HPDE6-E6E7 (cell line): Measurements from ENCODE around the gene SLC36A1.
A peak's percentile ranks its signal among the peaks of the same experiment; 100 is the strongest.
"Not testable (repeated sequence)": the region's sequence is repeated elsewhere in the genome, so short reads cannot be mapped to it uniquely, and the experiment has no call there.

ENCODE experiments used
- DNase-seq: peaks from one replicate; pipeline ENCODE4 v3.0.0; 2011; ENCODE audit warnings: missing footprints; ENCODE audit errors: extremely low spot score

SLC36A1 gene

GRCh38 chr5:151447174-151448037 is at the start of gene SLC36A1:
SLC36A1 (plus strand) TSS chr5:151447603; CDS start chr5:151458793, 11,190 bp downstream.
- peak; percentile 89 for DNase-seq

DNA sequence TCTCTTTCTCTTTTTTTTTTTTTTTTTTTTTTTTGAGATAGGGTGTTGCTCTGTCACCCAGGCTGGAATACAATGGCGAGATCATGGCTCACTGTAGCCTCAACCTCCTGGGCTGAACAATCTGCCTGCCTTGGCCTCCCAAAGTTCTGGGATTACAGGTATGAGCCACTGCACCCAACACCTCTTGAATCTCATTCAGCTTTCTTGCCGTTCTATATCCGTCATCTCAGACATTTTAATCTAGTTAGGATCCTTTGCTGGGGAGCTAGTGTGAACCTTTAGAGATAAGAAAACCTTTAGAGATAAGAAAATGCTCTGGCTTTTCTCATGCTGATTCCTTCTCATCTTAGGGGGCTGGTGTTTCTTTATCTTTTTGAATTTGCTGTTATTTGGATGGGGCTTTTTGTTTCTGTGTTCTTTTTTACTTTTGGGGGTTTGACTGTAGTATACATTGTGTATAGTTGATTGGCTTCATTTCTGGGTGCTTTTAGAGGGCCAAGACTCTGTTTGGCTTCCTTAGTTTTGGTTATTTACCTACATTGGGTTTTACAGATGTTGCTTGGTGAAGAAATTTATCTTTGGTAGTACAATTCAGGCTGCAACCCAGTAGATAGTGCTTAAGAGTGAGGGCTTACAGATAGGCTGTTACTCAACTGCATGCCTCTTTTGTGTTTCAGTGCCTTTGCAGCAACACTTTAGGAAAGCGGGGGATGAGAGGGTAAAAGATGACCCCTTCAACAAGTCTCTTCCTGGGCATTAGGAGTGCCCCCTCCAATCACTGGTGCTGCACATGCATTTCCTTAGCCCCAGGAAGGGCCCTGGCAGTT is 41.9 kb upstream of the SLC36A1 start:
- DNase-seq = no peak

DNA sequence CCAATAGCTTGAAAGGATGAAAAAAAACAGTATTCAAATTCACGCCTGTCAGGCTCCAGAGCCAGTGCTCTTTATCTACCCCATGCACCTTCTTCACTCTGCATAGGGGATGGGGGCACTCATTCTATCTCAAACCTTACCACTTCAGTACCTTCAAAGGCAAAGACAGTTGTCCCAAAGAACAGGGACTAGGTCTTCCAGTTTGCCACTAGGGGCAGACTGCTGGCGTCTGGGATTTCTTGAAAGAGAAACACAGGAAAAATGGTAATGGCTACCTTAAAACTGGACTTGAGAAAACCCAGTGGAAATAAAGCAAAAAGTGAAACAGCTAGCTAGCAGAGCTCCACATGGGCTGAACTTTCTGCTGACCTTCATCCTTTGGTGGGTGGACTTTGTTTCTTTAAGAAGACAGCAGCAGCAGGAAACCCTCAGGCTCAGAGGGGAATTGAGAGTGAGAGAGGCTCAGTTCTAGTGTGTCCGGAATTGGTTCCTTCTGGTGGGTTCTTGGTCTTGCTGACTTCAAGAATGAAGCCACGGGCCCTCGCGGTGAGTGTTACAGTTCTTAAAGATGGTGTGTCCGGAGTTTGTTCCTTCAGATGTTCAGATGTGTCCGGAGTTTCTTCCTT is 41.0 kb upstream of the SLC36A1 start:
- peak; percentile 16 for DNase-seq

- DNase-seq = no peak
These were observed 38.7 kb upstream of the SLC36A1 start for GRCh38 chr5:151408591-151409230.

DNA sequence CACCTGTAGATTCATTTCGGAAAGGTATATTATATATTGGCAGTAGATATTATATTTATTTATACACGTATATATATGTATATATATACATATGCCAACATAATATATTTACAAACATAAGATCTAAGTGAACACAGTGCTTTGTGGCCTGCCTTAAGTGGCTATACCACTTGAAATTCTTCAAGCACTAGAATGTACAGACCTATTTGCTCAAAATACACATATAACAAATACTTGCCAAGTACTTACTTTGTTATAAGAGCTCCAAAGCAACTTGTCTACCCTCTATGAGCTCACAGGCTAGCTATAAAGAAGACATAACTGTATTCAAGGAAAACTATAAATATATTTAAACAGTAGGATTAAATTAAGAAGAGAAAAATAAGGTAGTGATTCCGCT is 33.6 kb upstream of the SLC36A1 start:
- DNase-seq = no peak

DNA sequence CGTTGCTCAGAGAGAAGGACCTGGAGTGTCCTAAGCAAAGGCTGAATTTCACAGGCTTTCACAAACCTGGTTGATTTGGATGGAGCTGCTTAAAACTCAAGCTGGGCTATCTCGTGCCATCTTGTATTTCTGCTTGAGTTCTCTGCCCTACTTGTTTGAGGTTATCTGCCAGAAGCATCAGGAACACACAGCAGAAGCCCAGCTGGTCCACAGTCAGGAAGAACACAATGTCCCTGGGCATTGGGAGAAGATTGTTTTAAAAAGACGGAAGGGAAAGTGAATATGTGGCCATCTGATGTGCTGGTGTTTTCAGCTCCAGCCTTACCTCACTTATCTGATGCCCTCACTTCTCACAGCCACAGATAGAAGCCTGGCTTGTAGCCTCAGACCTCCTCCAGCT is 32.9 kb upstream of the SLC36A1 start:
- DNase-seq = no peak

DNA sequence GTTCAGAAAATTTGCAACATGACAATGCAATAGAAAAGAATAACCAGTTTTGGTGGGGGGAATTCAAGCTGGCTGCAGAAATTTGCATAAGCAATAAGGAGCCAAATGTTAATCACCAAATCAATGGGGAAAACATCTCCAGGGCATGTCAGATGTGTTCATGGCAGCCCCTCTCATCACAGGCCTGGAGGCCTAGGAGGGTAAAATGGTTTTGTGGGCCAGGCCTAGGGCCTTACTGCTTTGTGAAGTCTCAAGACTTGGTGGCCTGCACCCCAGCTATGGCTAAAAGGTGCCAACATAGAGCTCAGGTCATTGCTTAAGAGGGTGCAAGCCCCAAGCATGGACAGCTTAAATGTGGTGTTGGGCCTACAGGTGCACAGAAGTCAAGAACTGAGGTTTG is 29.7 kb upstream of the SLC36A1 start:
- no peak for DNase-seq

DNA sequence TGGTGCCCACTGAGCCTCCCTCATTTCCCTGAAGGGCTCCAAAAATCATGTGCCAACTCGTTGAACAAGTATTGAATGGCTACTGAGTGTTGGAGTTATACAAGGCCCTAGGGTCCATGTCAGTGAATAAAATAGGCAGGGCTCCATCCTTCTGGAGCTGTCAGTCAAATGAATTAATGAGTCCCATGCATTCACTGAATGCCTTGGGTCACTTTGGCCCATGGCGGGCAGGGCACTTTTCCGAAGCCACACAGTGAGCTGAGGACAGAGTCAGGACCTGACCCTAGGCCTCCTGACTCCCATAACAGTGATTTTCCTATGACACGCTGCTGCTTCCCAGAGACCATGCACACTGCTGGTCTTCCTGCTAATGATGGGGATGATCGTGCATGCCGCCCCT is 27.3 kb upstream of the SLC36A1 start:
- DNase-seq = no peak

- DNase-seq = no peak
These were observed 22.4 kb upstream of the SLC36A1 start for GRCh38 chr5:151424892-151425523.

- DNase-seq = not testable (repeated sequence)
These were observed 21.1 kb upstream of the SLC36A1 start for GRCh38 chr5:151426347-151426746.

DNA sequence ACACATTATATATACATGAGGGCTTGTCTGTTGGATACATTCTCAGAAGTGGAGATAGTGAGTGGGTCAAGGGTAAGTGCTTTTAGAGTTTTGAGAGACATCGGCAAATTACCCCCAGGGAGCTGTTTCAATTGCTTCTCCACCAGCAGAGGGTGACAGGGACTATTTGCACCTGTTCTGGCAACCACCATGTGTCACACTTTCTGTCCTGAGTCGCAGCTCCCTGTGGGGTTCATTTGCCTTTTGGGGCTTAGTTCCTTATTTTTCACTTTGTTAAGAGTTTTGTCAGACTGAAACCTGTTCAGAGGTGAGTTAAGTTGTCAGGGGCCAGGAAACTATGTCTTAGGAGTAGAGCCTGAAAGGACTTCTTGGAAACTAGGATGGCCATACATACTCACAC is 20.1 kb upstream of the SLC36A1 start:
- DNase-seq = no peak

- DNase-seq = no peak
These were observed 16.7 kb upstream of the SLC36A1 start for GRCh38 chr5:151430731-151431130.

DNA sequence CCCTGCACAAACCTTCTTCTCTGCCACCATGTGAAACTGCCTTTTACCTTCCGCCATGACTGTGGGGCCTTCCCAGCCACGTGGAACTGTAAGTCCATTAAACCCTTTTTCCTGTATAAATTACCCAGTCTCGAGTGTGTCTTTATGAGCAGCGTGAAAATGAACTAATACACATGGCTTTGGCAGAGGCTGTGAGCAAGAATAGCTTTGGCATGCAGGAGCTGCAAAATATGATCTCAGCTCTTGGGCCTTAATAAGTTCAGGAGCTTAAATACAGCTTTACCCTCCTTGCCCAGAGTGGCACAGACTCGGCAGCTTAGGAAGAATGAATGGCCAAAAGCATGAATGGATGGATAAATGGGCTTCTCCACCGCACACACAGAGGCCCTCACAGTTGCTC is 15.7 kb upstream of the SLC36A1 start:
- DNase-seq = no peak

- no peak for DNase-seq
These were observed 15.2 kb upstream of the SLC36A1 start for GRCh38 chr5:151432210-151432609.

DNA sequence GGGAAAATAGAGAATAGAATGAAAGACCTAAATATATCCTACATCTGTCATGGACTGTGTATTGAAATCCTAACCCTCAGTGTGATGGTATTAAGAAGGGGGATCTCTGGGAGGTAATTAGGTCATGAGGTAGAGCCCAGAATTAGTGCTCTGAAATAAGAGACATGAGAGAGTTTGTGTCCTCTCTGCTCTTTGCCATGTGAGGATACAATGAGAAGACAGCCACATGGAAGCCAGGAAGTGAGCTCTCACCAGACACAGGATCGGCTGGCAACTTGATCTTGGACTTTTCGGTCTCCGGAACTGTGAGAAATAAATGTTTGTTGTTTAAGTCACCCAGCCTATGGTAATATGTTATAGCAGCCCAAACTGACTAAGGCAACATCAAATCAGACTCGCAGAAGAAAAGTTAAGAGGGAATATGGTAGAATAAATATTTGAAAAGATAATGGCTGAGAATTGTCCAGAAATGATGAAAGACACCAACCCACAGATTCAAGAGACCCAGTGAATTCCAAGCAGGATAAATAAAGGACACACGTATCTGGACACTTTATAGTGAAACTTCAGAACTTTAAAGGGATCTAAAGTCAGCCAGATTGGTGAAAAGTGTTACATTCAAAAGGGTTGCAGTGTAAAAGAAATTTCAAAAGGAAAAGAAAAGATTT is 12.7 kb upstream of the SLC36A1 start:
- no peak for DNase-seq

DNA sequence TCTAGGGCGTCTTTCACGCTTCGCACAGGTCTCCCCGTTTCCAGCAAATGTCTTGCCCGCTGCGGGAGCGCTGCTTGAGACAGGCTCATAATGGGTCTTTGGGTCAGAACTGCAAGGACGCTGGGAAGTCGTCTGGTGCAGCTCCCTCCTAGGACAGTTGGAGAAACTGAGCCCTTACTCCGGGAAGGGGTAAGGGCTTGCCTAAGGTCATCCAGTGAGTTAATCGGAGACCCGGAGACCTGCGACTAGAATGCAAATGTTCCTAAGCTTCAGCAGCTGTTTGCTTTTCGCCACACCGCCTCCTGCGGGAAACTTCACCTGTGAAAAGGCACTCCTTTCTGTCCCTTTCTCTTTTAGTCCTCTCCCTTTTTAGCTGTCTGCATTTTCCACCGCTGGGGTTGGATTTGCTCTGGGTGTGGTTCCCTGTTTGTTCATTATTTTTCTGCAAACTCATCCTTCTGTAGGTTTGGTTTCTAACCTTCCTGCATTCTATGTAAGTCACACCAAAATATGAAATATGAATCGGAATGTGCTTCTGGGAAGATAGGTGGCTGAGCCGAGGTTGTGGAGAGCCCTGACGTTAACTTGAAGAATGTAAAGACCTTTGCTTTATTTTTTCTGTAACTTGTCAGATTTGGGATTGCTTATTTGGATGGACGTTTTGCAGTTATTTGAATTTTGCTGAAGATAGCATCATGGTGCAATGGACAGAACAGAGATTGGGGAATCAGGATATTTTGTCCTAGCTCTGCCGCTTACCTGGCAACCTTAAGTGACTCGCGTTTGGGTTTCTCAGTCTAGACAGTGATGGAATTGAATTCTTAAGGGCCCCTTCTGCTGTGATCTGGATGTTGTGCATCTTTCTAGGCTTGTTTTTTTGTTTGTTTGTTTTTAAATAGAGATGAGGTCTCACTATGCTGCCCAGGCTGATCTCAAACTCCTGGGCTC is 909 bp downstream of the SLC36A1 start:
- peak; percentile 44 for DNase-seq

DNA sequence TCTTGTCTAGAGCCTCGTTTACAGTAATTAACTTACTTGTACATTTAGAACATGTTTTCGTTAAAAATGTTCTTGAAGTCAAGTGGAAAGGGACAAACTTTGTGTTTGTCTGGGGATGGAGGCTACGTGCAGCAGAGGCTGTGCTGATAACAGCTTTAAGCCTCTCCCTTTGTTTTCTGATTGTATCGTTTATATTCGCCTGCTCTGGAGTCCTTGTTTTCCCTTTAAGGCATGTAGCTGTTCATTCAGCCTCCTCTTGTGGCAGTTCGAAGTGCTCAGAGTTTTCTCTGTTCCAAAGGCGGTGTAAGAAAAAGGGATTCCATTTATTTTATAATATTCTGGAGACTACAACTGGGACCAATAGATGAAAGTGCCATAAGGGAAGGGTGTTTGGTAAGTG is 1.9 kb downstream of the SLC36A1 start:
- no peak for DNase-seq

DNA sequence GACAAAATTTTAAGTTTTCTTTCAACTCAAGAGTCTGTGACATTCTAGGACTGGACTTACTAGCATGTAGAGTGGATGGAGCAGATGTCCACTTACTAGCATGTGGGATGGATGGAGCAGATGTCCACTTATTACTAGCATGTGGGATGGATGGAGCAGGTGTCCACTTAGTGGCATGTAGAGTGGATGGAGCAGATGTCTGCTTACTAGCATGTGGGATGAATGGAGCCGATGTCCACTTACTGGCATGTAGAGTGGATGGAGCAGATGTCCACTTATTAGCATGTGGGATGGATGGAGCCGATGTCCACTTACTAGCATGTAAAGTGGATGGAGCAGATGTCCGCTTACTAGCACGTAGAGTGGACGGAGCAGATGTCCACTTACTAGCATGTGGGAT is 2.4 kb downstream of the SLC36A1 start:
- DNase-seq = no peak

DNA sequence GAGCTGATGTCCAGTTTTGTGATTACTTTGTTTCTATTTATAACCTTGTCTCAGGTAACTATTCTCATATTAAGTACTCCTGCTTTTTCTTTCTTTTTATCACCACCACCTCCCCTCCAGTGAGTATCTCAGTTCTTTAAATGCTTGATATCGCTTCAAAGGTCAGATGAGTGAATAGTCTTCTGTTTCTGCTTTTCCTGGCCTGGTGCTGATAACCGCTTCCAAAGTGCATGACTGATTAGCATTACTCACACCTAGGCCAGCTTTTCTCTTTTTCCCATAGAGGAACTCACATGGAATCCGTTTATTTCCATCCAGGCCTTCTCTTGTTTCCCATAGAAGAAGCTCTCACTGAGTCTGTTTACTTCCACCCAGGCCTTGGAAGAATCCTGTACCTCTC is 3.2 kb downstream of the SLC36A1 start:
- no peak for DNase-seq
